Stimulated activated CD8-positive, alpha-beta memory T cell treated with anti-CD3 and anti-CD28 coated beads, Interleukin-4, amount 100 ng/mL, for 24 hours (primary cell): ENCODE measurements around the gene TLE5.
"Not testable (repeated sequence)": the region's sequence is repeated elsewhere in the genome, so short reads cannot be mapped to it uniquely, and the experiment has no call there.

Experiments used
- DNase-seq: peaks from one replicate; pipeline ENCODE4 v3.0.0-alpha.2; 2020; ENCODE audit warnings: low read depth

The TLE5 gene

GRCh38 chr19:3025549-3025886 is 36.8 kb downstream of the TLE5 start:
- DNase-seq: no peak

- no peak for DNase-seq
These were observed 37.3 kb downstream of the TLE5 start for GRCh38 chr19:3024870-3025548.

- DNase-seq: no peak
These were observed 37.8 kb downstream of the TLE5 start for GRCh38 chr19:3024509-3024869.

GRCh38 chr19:3020321-3020960 is 41.9 kb downstream of the TLE5 start:
- no peak for DNase-seq

- DNase-seq: no peak
These were observed 43.0 kb downstream of the TLE5 start for GRCh38 chr19:3019211-3019854.

GRCh38 chr19:3017923-3018322 is 44.4 kb downstream of the TLE5 start:
- no peak for DNase-seq

GRCh38 chr19:3015126-3016057 is 46.9 kb downstream of the TLE5 start:
- DNase-seq: no peak

GRCh38 chr19:3014135-3014534 is 48.2 kb downstream of the TLE5 start:
- no peak for DNase-seq

- DNase-seq: no peak
These were observed 49.0 kb downstream of the TLE5 start for GRCh38 chr19:3013263-3013725.

- no peak for DNase-seq
These were observed 49.6 kb downstream of the TLE5 start for GRCh38 chr19:3012621-3013262.

- not testable (repeated sequence) for DNase-seq
These were observed 50.2 kb downstream of the TLE5 start for GRCh38 chr19:3012059-3012458.

- DNase-seq: no peak
These were observed 51.4 kb downstream of the TLE5 start for GRCh38 chr19:3010871-3011270.

- DNase-seq: no peak
These were observed 53.3 kb downstream of the TLE5 start for GRCh38 chr19:3008994-3009393.

GRCh38 chr19:3007975-3008374 is 54.3 kb downstream of the TLE5 start:
- no peak for DNase-seq

GRCh38 chr19:3006075-3006767 is 56.1 kb downstream of the TLE5 start:
- no peak for DNase-seq

- DNase-seq: no peak
These were observed 57.0 kb downstream of the TLE5 start for GRCh38 chr19:3005345-3005744.

- no peak for DNase-seq
These were observed 57.8 kb downstream of the TLE5 start for GRCh38 chr19:3004522-3004921.

GRCh38 chr19:3003046-3003445 is 59.2 kb downstream of the TLE5 start:
- DNase-seq: no peak
